Measurements from ENCODE around the gene KCTD3. TPM values are rescaled to one million over a fixed set of nuclear protein-coding genes. Genes with fewer than 3 reads are reported as not detected.
A peak's percentile ranks its signal among the peaks of the same experiment; 100 is the strongest.

The KCTD3 gene
- total RNA-seq, 4 donors from 2014 or later, result 33.4 to 80.4 (median 59.1) TPM

- intact Hi-C loops (cut with DNase I; ENCODE audit: low total_unique reads) (no loop called here), in situ Hi-C loops (cut with MboI; ENCODE audit: low pct_ligation_motif_present in 1 of 4, low pct_unique_long_range_greater_than_20kb in 1 of 4, low sequenced_read_pairs in 3 of 4) (no loop called here)
- TF ChIP-seq POLR2AphosphoS5 (IDR thresholded peaks at IDR 0.05) (no peak), EP300 (IDR thresholded peaks at IDR 0.05; ENCODE audit: low read depth) (no peak), POLR2A (IDR thresholded peaks at IDR 0.05) (no peak), CTCF (IDR thresholded peaks at IDR 0.05) (no peak)
Observed at GRCh38 chr1:215556996-215557395, 10.1 kb upstream of the KCTD3 start.

GRCh38 chr1:215557504-215557903 is 9.6 kb upstream of the KCTD3 start:
- Histone ChIP-seq H3K27ac (no peak overlapping the region), H3K36me3 (no peaks in the 10 kb centered on the region)
- WGBS, 2 donors (ENCODE audit: low coverage in 1 of 2), result 83% methylated on average over 1 of the region's 1 CpG; no CpG with 5 or more reads in 1 of the 2 donors

More at GRCh38 chr1:215556996-215557395, 10.1 kb upstream of the KCTD3 start:
- Histone ChIP-seq H3K36me3 (no peaks in the 10 kb centered on the region), H3K9me3 (peaks cover 0 to 8% of the 10 kb centered on the region in 2 donors), H3K4me3 (no peak overlapping the region), H3K27me3 (no peaks in the 10 kb centered on the region), H3K27ac (no peak overlapping the region), H3K4me1 (peaks cover 0 to 12% (median 5%) of the 10 kb centered on the region in 4 donors)
- DNase-seq, result no peak
- 84% methylated on average over 2 of the region's 2 CpGs; no CpG with 5 or more reads in 1 of the 2 donors for whole genome bisulfite sequencing, 2 donors (ENCODE audit: low coverage in 1 of 2)

GRCh38 chr1:215557992-215558626 is 9.0 kb upstream of the KCTD3 start:
- Histone ChIP-seq H3K9me3 (peaks cover 0 to 8% of the 10 kb centered on the region in 2 donors), H3K4me3 (no peak overlapping the region), H3K4me1 (peaks cover 0 to 12% (median 5%) of the 10 kb centered on the region in 4 donors), H3K36me3 (no peaks in the 10 kb centered on the region), H3K27ac (no peak overlapping the region), H3K27me3 (no peaks in the 10 kb centered on the region)
- no peak for TF ChIP-seq EP300 (IDR thresholded peaks at IDR 0.05; ENCODE audit: low read depth)
- TF ChIP-seq CTCF (IDR thresholded peaks at IDR 0.05), result no peak
- TF ChIP-seq POLR2A (IDR thresholded peaks at IDR 0.05), result no peak
- TF ChIP-seq POLR2AphosphoS5 (IDR thresholded peaks at IDR 0.05), result no peak
- 68 to 71% methylated on average over 4 of the region's 4 CpGs for WGBS, 2 donors (ENCODE audit: low coverage in 1 of 2)
- DNase-seq, result no peak
- in situ Hi-C loops (cut with MboI; ENCODE audit: low pct_ligation_motif_present in 1 of 4, low pct_unique_long_range_greater_than_20kb in 1 of 4, low sequenced_read_pairs in 3 of 4) (no loop called here), intact Hi-C loops (cut with DNase I; ENCODE audit: low total_unique reads) (no loop called here)

More at GRCh38 chr1:215557504-215557903, 9.6 kb upstream of the KCTD3 start:
- no peak overlapping the region for H3K4me3 ChIP-seq
- H3K27me3 ChIP-seq, result no peaks in the 10 kb centered on the region
- H3K9me3 ChIP-seq, result peaks cover 0 to 8% of the 10 kb centered on the region in 2 donors
- intact Hi-C loops (cut with DNase I; ENCODE audit: low total_unique reads) (no loop called here), in situ Hi-C loops (cut with MboI; ENCODE audit: low pct_ligation_motif_present in 1 of 4, low pct_unique_long_range_greater_than_20kb in 1 of 4, low sequenced_read_pairs in 3 of 4) (no loop called here)
- TF ChIP-seq POLR2AphosphoS5 (IDR thresholded peaks at IDR 0.05), result no peak
- no peak for TF ChIP-seq CTCF (IDR thresholded peaks at IDR 0.05)
- TF ChIP-seq EP300 (IDR thresholded peaks at IDR 0.05; ENCODE audit: low read depth), result no peak
- no peak for TF ChIP-seq POLR2A (IDR thresholded peaks at IDR 0.05)
- DNase-seq, result no peak
- peaks cover 0 to 12% (median 5%) of the 10 kb centered on the region in 4 donors for H3K4me1 ChIP-seq

GRCh38 chr1:215567491-215568298 is 591 bp downstream of the KCTD3 start:
- 3 to 19% methylated on average over 4 to 58 of the region's 63 CpGs for WGBS, 2 donors (ENCODE audit: low coverage in 1 of 2)
- in situ Hi-C loops (cut with MboI; ENCODE audit: low pct_ligation_motif_present in 1 of 4, low pct_unique_long_range_greater_than_20kb in 1 of 4, low sequenced_read_pairs in 3 of 4) (no loop called here), intact Hi-C loops (cut with DNase I; ENCODE audit: low total_unique reads) (no loop called here)
- Histone ChIP-seq H3K4me3 (peak overlapping the region; percentile 75 to 92 (median 79)), H3K27ac (peak overlapping the region; percentile 94 to 98 (median 96)), H3K36me3 (no peaks in the 10 kb centered on the region), H3K4me1 (peaks cover 16 to 49% (median 38%) of the 10 kb centered on the region in 4 donors), H3K9me3 (no peaks in the 10 kb centered on the region), H3K27me3 (no peaks in the 10 kb centered on the region)
- peak; percentile 51 for DNase-seq
- TF ChIP-seq POLR2A (IDR thresholded peaks at IDR 0.05) (no peak), POLR2AphosphoS5 (IDR thresholded peaks at IDR 0.05) (peak in 1 of 3 donors; percentile 16), EP300 (IDR thresholded peaks at IDR 0.05; ENCODE audit: low read depth) (no peak), CTCF (IDR thresholded peaks at IDR 0.05) (peak in 1 of 5 experiments; percentile 6)
